HEK293 (cell line): ENCODE data around the gene CLIC5.

Source experiments
- CTCF ChIA-PET: fragments of 350-600 bp; formaldehyde crosslinking; extraction: SDS; loops from one replicate; lab custom pipeline; 2021; ENCODE audit warnings: antibody characterized with exemption; lab: Yijun Ruan, JAX
- POLR2A ChIA-PET: fragments of 300-600 bp; formaldehyde crosslinking; extraction: SDS; loops from one replicate; lab custom pipeline; 2020; ENCODE audit warnings: antibody characterized with exemption, inconsistent platforms; lab: Yijun Ruan, JAX
- H3K27ac ChIP-seq: fragments of 200-500 bp; sonication (Bioruptor generic); 2 replicates; pipeline ENCODE4 v1.5.1; 2014; ENCODE audit warnings: low read depth, low read length, control low read depth, inconsistent platforms; ENCODE audit errors: extremely low read depth
- H3K36me3 ChIP-seq, 2 experiments: fragments of 200-500 bp in 1 of 2; sonication (Bioruptor generic) in 1 of 2; 1 replicate in 1 of 2; 2 replicates in 1 of 2; pipeline ENCODE4 v1.5.1; 2014 to 2017; ENCODE audit warnings: inconsistent platforms in 2 of 2, low read length in 2 of 2; ENCODE audit not compliant: control insufficient read depth in 2 of 2, insufficient read depth in 1 of 2
- H3K4me1 ChIP-seq: fragments of 200-500 bp; sonication (Bioruptor generic); 2 replicates; pipeline ENCODE4 v1.5.1; 2014; ENCODE audit warnings: mild to moderate bottlenecking, low read length, inconsistent platforms; ENCODE audit not compliant: control insufficient read depth, insufficient read depth
- H3K4me3 ChIP-seq: 2 replicates; pipeline ENCODE4 v1.5.1; 2011; ENCODE audit warnings: low read depth, mild to moderate bottlenecking, control low read depth, low read length, moderate library complexity
- H3K9me3 ChIP-seq: fragments of 200-500 bp; sonication (Bioruptor generic); 2 replicates; pipeline ENCODE4 v1.5.1; 2014; ENCODE audit warnings: low read depth, low read length, inconsistent platforms; ENCODE audit not compliant: control insufficient read depth, insufficient read depth
- HOXA7 ChIP-seq: sonication (generic); formaldehyde crosslinking; IDR thresholded peaks from 2 replicates; pipeline ENCODE4 v1.8.1; 2022; ENCODE audit warnings: missing genetic modification reagents, borderline replicate concordance
- HOXC10 ChIP-seq: sonication (generic); formaldehyde crosslinking; IDR thresholded peaks from 2 replicates; pipeline ENCODE4 v1.8.1; 2023; ENCODE audit warnings: mild to moderate bottlenecking, missing genetic modification reagents
- MYNN ChIP-seq: fragments of 450-650 bp; formaldehyde crosslinking; IDR thresholded peaks from 2 replicates; pipeline ENCODE4 v1.5.1; 2016; ENCODE audit warnings: missing biosample characterization, missing genetic modification characterization, borderline replicate concordance
- ZNF146 ChIP-seq: fragments of 450-650 bp; formaldehyde crosslinking; IDR thresholded peaks from 2 replicates; pipeline ENCODE4 v1.5.1; 2016; ENCODE audit warnings: missing biosample characterization, missing genetic modification characterization
- ZNF221 ChIP-seq: fragments of 450-650 bp; formaldehyde crosslinking; IDR thresholded peaks from 2 replicates; pipeline ENCODE4 v1.5.1; 2017; ENCODE audit warnings: missing biosample characterization, missing genetic modification characterization, borderline replicate concordance
- ZNF324 ChIP-seq: fragments of 450-650 bp; formaldehyde crosslinking; IDR thresholded peaks from 2 replicates; pipeline ENCODE4 v1.5.1; 2016; ENCODE audit warnings: missing biosample characterization, missing genetic modification characterization
- ZNF335 ChIP-seq: fragments of 450-650 bp; formaldehyde crosslinking; conservative IDR thresholded peaks from 2 replicates; pipeline ENCODE4 v1.5.1; 2016; ENCODE audit warnings: missing biosample characterization, missing genetic modification characterization
- ZNF560 ChIP-seq: fragments of 450-650 bp; formaldehyde crosslinking; IDR thresholded peaks from 2 replicates; pipeline ENCODE4 v1.5.1; 2017; ENCODE audit warnings: missing biosample characterization, missing genetic modification characterization, borderline replicate concordance
- ZNF670 ChIP-seq: fragments of 450-650 bp; formaldehyde crosslinking; IDR thresholded peaks from 2 replicates; pipeline ENCODE4 v1.5.1; 2016; ENCODE audit warnings: missing biosample characterization, missing genetic modification characterization, low read depth
- ZNF830 ChIP-seq: fragments of 450-650 bp; IDR thresholded peaks from 2 replicates; pipeline ENCODE4 v1.5.0; 2018; ENCODE audit warnings: missing biosample characterization, missing genetic modification characterization, low read depth, mild to moderate bottlenecking, moderate library complexity
- ZSCAN30 ChIP-seq: fragments of 450-650 bp; IDR thresholded peaks from 2 replicates; pipeline ENCODE4 v1.5.1; 2018; ENCODE audit warnings: missing biosample characterization, mild to moderate bottlenecking, missing genetic modification characterization, moderate library complexity
- TF ChIP-seq, protein P1 (sequence below): fragments of 450-650 bp; formaldehyde crosslinking; IDR thresholded peaks from 2 replicates; pipeline ENCODE4 v1.5.1; 2016; ENCODE audit warnings: missing biosample characterization, missing genetic modification characterization, low read depth
- TF ChIP-seq, protein P2 (sequence below): fragments of 450-650 bp; IDR thresholded peaks from 2 replicates; pipeline ENCODE4 v1.5.1; 2018; ENCODE audit warnings: missing biosample characterization, mild to moderate bottlenecking, missing genetic modification characterization
- TF ChIP-seq, protein P3 (sequence below): fragments of 450-650 bp; formaldehyde crosslinking; optimal IDR thresholded peaks from 2 replicates; pipeline ENCODE3; 2016; ENCODE audit warnings: missing biosample characterization, mild to moderate bottlenecking, missing genetic modification characterization
- TF ChIP-seq, protein P4 (sequence below): fragments of 450-650 bp; formaldehyde crosslinking; IDR thresholded peaks from 2 replicates; pipeline ENCODE4 v1.5.1; 2016; ENCODE audit warnings: missing biosample characterization, missing genetic modification characterization

CLIC5 gene

DNA sequence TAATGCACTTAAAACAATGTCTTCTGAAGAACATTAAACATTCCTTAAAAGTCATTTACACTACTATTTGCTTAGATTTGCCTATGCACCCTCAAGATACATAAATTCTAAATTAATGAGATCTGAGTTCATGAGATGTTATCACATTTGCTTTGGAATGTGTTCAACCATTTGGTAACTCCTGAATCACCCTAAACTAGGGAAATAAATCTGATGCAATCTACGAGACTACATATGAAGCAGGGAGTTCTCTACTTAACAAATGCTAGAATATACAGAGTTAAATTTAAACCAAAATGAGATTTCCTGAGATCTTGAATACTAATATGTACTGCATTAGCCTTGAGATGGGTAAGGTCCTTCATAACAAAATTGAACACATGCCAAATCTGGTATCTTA, 170.1 kb downstream of the CLIC5 start (continued):
- TF ChIP-seq ZNF324 (tag by site-specific recombination) = no peak
- TF ChIP-seq HOXA7 = no peak
- TF ChIP-seq, all 188 proteins: peak for 0

DNA sequence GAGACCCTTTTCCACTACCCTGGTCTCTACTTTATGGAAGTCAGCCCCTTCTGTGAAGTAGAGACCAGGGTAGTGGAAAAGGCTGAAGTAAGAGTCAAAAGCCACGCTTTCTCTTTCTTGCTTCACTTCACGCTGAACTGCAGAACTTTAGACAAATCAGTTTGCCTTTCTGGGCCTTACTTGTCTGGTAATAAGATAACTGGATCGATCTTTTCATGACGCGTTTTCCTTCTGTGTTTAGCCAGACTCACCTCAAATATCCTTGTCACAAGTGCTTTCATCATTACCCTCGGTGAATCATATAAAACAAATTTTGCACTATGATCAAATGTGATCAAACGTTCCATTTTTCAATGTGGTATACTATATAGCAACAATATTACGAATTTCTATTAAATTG, 170.7 kb downstream of the CLIC5 start:
- Histone ChIP-seq H3K9me3 (no peaks in the 10 kb centered on the region), H3K27ac (no peak overlapping the region), H3K36me3 (no peaks in the 10 kb centered on the region), H3K4me1 (no peaks in the 10 kb centered on the region), H3K4me3 (no peak overlapping the region)
- ChIA-PET CTCF (interaction anchor here (0.9 kb wide), 1 partner anchor 9 kb away, joined by 4 read pairs; no protein-coding TSS in a partner anchor), POLR2A (no interaction called here)
- TF ChIP-seq ZNF221 (tag by site-specific recombination) = no peak
- TF ChIP-seq ZSCAN30 = no peak
- TF ChIP-seq, protein P1, sequence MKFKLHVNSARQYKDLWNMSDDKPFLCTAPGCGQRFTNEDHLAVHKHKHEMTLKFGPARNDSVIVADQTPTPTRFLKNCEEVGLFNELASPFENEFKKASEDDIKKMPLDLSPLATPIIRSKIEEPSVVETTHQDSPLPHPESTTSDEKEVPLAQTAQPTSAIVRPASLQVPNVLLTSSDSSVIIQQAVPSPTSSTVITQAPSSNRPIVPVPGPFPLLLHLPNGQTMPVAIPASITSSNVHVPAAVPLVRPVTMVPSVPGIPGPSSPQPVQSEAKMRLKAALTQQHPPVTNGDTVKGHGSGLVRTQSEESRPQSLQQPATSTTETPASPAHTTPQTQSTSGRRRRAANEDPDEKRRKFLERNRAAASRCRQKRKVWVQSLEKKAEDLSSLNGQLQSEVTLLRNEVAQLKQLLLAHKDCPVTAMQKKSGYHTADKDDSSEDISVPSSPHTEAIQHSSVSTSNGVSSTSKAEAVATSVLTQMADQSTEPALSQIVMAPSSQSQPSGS = no peak
- no peak for TF ChIP-seq ZNF335 (tag by site-specific recombination)
- TF ChIP-seq ZNF560 = no peak
- TF ChIP-seq ZNF670 = no peak
- TF ChIP-seq ZNF830 (tag by site-specific recombination) = no peak

DNA sequence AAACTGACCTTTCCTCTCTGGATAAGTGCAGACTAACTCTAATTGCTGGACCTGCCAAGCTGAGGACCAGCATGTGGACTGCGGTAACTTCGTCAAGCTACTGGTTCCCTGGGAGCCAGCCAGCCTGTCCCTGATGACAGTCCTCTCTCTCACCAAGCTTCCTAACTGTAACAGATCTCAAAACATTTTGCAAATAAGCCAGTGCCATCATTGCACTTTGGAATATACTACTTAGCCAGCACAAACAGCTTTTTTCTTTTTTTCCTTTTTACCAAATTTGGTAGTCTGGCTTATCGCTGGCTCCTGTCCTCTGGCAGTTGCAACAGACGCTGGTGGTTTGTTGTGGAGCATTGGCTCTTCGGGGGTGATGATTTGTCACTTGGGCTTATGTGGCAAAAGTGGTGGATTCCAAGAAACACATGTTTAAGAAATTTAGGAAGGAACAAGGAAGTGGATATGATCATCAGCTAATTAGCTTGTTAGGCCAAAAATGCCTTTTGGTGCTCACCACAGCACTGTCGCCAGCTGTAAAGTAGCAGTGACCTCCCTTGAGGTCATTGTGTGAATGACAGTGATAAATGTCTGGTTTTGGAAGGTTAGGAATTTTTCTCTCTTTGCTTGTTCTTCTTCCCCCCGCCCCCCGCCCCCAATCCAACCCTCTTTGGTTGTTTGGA, 171.7 kb downstream of the CLIC5 start:
- ChIA-PET POLR2A (no interaction called here), CTCF (interaction anchor here (0.7 to 1.3 kb wide), 3 partner anchors 8 to 1027 kb away, joined by 3 to 5 read pairs (median 4); no protein-coding TSS in a partner anchor)
- Histone ChIP-seq H3K4me1 (no peaks in the 10 kb centered on the region), H3K4me3 (no peak overlapping the region), H3K27ac (no peak overlapping the region), H3K9me3 (no peaks in the 10 kb centered on the region), H3K36me3 (no peaks in the 10 kb centered on the region)
- TF ChIP-seq, protein P2, sequence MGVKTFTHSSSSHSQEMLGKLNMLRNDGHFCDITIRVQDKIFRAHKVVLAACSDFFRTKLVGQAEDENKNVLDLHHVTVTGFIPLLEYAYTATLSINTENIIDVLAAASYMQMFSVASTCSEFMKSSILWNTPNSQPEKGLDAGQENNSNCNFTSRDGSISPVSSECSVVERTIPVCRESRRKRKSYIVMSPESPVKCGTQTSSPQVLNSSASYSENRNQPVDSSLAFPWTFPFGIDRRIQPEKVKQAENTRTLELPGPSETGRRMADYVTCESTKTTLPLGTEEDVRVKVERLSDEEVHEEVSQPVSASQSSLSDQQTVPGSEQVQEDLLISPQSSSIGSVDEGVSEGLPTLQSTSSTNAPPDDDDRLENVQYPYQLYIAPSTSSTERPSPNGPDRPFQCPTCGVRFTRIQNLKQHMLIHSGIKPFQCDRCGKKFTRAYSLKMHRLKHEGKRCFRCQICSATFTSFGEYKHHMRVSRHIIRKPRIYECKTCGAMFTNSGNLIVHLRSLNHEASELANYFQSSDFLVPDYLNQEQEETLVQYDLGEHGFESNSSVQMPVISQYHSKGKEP (tag by site-specific recombination) = no peak
- TF ChIP-seq, protein P3, sequence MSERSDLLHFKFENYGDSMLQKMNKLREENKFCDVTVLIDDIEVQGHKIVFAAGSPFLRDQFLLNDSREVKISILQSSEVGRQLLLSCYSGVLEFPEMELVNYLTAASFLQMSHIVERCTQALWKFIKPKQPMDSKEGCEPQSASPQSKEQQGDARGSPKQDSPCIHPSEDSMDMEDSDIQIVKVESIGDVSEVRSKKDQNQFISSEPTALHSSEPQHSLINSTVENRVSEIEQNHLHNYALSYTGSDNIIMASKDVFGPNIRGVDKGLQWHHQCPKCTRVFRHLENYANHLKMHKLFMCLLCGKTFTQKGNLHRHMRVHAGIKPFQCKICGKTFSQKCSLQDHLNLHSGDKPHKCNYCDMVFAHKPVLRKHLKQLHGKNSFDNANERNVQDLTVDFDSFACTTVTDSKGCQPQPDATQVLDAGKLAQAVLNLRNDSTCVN (tag by site-specific recombination) = no peak
- TF ChIP-seq, protein P4, sequence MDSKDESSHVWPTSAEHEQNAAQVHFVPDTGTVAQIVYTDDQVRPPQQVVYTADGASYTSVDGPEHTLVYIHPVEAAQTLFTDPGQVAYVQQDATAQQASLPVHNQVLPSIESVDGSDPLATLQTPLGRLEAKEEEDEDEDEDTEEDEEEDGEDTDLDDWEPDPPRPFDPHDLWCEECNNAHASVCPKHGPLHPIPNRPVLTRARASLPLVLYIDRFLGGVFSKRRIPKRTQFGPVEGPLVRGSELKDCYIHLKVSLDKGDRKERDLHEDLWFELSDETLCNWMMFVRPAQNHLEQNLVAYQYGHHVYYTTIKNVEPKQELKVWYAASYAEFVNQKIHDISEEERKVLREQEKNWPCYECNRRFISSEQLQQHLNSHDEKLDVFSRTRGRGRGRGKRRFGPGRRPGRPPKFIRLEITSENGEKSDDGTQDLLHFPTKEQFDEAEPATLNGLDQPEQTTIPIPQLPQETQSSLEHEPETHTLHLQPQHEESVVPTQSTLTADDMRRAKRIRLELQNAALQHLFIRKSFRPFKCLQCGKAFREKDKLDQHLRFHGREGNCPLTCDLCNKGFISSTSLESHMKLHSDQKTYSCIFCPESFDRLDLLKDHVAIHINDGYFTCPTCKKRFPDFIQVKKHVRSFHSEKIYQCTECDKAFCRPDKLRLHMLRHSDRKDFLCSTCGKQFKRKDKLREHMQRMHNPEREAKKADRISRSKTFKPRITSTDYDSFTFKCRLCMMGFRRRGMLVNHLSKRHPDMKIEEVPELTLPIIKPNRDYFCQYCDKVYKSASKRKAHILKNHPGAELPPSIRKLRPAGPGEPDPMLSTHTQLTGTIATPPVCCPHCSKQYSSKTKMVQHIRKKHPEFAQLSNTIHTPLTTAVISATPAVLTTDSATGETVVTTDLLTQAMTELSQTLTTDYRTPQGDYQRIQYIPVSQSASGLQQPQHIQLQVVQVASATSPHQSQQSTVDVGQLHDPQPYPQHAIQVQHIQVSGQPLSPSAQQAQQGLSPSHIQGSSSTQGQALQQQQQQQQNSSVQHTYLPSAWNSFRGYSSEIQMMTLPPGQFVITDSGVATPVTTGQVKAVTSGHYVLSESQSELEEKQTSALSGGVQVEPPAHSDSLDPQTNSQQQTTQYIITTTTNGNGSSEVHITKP = peak; percentile 52
- TF ChIP-seq ZNF146 (tag by site-specific recombination) (no peak), HOXC10 (CRISPR knock-in tag) (no peak), ZNF830 (tag by site-specific recombination) (no peak), MYNN (no peak)
